Heart right ventricle (tissue), 16 donors: ENCODE measurements around the gene OR51G1. TPM values are rescaled to one million over a fixed set of nuclear protein-coding genes. Genes with fewer than 3 reads are reported as not detected.

Experiments used
- ATAC-seq, 8 donors: fragments of 200-7000 bp; cut with Tn5 transposase; one replicate each; pipeline ENCODE4 v1.9.1; 2020; ENCODE audit warnings: mild to moderate bottlenecking in 8 of 8, moderate library complexity in 8 of 8, moderate number of reproducible peaks in 1 of 8
- DNase-seq, 2 donors: peaks; one replicate each; pipeline ENCODE4 v3.0.0-alpha.2; 2020
- H3K27ac ChIP-seq, 10 donors: fragments of 200-600 bp; sonication (generic) in 2 of 10; one replicate each; pipeline versions ENCODE4 v1.5.0 to v1.8.0; 2020 to 2022; ENCODE audit warnings: mild to moderate bottlenecking in 3 of 10
- H3K27me3 ChIP-seq, 7 donors: fragments of 200-600 bp; one replicate each; pipeline ENCODE4 v1.8.0; 2021 to 2022; ENCODE audit warnings: mild to moderate bottlenecking in 2 of 7
- H3K36me3 ChIP-seq, 9 donors: fragments of 200-600 bp; sonication (generic) in 1 of 9; one replicate each; pipeline versions ENCODE4 v1.5.0 to v1.8.0; 2020 to 2022; ENCODE audit warnings: mild to moderate bottlenecking in 2 of 9
- H3K4me1 ChIP-seq, 9 donors: fragments of 200-600 bp; sonication (generic) in 1 of 9; one replicate each; pipeline versions ENCODE4 v1.5.0 to v1.8.0; 2020 to 2022; ENCODE audit warnings: mild to moderate bottlenecking in 4 of 9
- H3K4me3 ChIP-seq, 10 donors: fragments of 200-600 bp; sonication (generic) in 2 of 10; one replicate each; pipeline versions ENCODE4 v1.5.0 to v1.8.0; 2020 to 2022; ENCODE audit warnings: mild to moderate bottlenecking in 7 of 10, moderate library complexity in 2 of 10
- H3K9me3 ChIP-seq, 11 donors: fragments of 200-600 bp in 10 of 11; sonication (generic) in 2 of 11; one replicate each; pipeline versions ENCODE4 v1.5.0 to v1.8.0; 2013 to 2022; ENCODE audit warnings: mild to moderate bottlenecking in 2 of 11, control low read depth in 1 of 11, moderate library complexity in 1 of 11
- CTCF ChIP-seq, 9 donors: fragments of 200-600 bp; sonication (generic) in 2 of 9; IDR thresholded peaks; one replicate each; pipeline versions ENCODE4 v1.5.0 to v1.8.0; 2021 to 2022; ENCODE audit warnings: antibody characterized with exemption in 9 of 9, mild to moderate bottlenecking in 5 of 9, moderate library complexity in 1 of 9
- WGBS, 2 donors: extraction: QIAGEN DNeasy Blood & Tissue Kit; methylation state at CpG; one replicate each; pipeline ENCODE4 v1.1.7; 2013; ENCODE audit warnings: inconsistent platforms in 1 of 2; 5-methylcytosine and 5-hydroxymethylcytosine counted together
- intact Hi-C, 10 donors: fragments of 100-400 bp; cut with DNase I; formaldehyde crosslinking; loops; one replicate each; pipeline versions ENCODE4 v1.11.1 to v1.14.2; 2022
- polyA plus RNA-seq, 2 donors: library from polyadenylated mRNA; stranded (reverse); fragments of 200-250 nt; gene quantifications; one replicate each; pipeline ENCODE4 v1.2.3, GENCODE V29; 2013
- total RNA-seq, 10 donors: library from RNA; stranded (reverse); fragmentation: NEBNext Ultra II Directional in 3 of 10; extraction: Animal tissue kit (Norgen Biotek cat#: 25700) in 3 of 10; gene quantifications; one replicate each; pipeline versions ENCODE4 v1.2.1 to v1.2.4, GENCODE V29; 2021 to 2023
- donor health status: Arrhythmogenic right ventricular cardiomyopathy.
- donor health status: ischemic (EF 13 %, LVEDD 7.1; RV severe dilation, severe dysfunction).
- donor health status: healthy with polysubstance abuse.
- donor health status: DM: no; HTN: yes; CAD: no.
- donor health status: DM: no; HTN: no; CAD: no.
- donor health status: ischemic (EF 25% LVEDD 6.9; RV normal size, moderate dysfunction).
- donor health status: ischemic (EF 25% LVEDD 5.7; RV mildly dilated, moderate dysfunction).
- donor health status: healthy.
- donor health status: DM: yes; HTN: yes; CAD: no.
- donor health status: Ischemic cardiomyopathy.
- donor health status: ischemic (EF 35%, LVEDD 5.7; RV mildly dilated, moderate dysfunction).
- donor health status: nonischemic (EF 11% LVEDD 7.7; RV severe dilation, severe dysfunction).
- donor health status: DM: yes; HTN: yes; CAD: no.
- donor health status: PGD.
- donor health status: ischemic (EF 29% LVEDD 5.4; RV normal size, mild dysfunction).
- donor health status: nonischemic (EF 23%, LVEDD 6.1; RV moderate dilation, normal function).

Gene OR51G1
- total and polyA plus RNA-seq, 12 donors: not detected

- TF ChIP-seq CTCF (IDR thresholded peaks at IDR 0.05): no peak
Observed at GRCh38 chr11:4881188-4881587, 43.0 kb downstream of the OR51G1 start.

More at GRCh38 chr11:4881188-4881587, 43.0 kb downstream of the OR51G1 start:
- WGBS, 2 donors: 69 to 84% methylated on average over 4 of the region's 4 CpGs
- H3K4me1 ChIP-seq: no peaks in the 10 kb centered on the region
- no peak overlapping the region for H3K4me3 ChIP-seq
- no peaks in the 10 kb centered on the region for H3K9me3 ChIP-seq
- DNase-seq (no peak), ATAC-seq (no peak)
- intact Hi-C loops: no loop called here
- no peak overlapping the region for H3K27ac ChIP-seq
- no peaks in the 10 kb centered on the region for H3K36me3 ChIP-seq
- H3K27me3 ChIP-seq: no peaks in the 10 kb centered on the region

Other genes with a start within 250 kb of the OR51G1 start
- gene OR51E2, start 226.5 kb downstream of the OR51G1 start, total RNA-seq: under 1 TPM in 4 of 10 donors, not detected in 6; 0.12 to 0.25 (median 0.16) TPM
- under 1 TPM; 0.07 to 0.25 TPM for gene OR51E2, start 226.5 kb downstream of the OR51G1 start, polyA plus RNA-seq
- not detected for gene MMP26, start 219.6 kb downstream of the OR51G1 start, total RNA-seq
- not detected for gene MMP26, start 219.6 kb downstream of the OR51G1 start, polyA plus RNA-seq
- not detected for gene OR51F1, start 154.4 kb downstream of the OR51G1 start, total RNA-seq
- not detected for gene OR51F1, start 154.4 kb downstream of the OR51G1 start, polyA plus RNA-seq
- not detected for gene OR52R1, start 120.0 kb downstream of the OR51G1 start, total RNA-seq
- gene OR52R1, start 120.0 kb downstream of the OR51G1 start, polyA plus RNA-seq: not detected
- gene OR51F2, start 103.0 kb downstream of the OR51G1 start, total RNA-seq: not detected
- not detected for gene OR51F2, start 103.0 kb downstream of the OR51G1 start, polyA plus RNA-seq
- not detected for gene OR51S1, start 75.1 kb downstream of the OR51G1 start, total RNA-seq
- gene OR51S1, start 75.1 kb downstream of the OR51G1 start, polyA plus RNA-seq: not detected
- gene OR51T1, start 42.4 kb downstream of the OR51G1 start, total RNA-seq: not detected
- gene OR51T1, start 42.4 kb downstream of the OR51G1 start, polyA plus RNA-seq: not detected
- gene OR51A7, start 20.6 kb downstream of the OR51G1 start, total RNA-seq: not detected
- not detected for gene OR51A7, start 20.6 kb downstream of the OR51G1 start, polyA plus RNA-seq
- gene OR51G2, start 5.0 kb downstream of the OR51G1 start, total RNA-seq: not detected
- gene OR51G2, start 5.0 kb downstream of the OR51G1 start, polyA plus RNA-seq: not detected
- not detected for gene OR51A4, start 23.3 kb upstream of the OR51G1 start, total RNA-seq
- gene OR51A4, start 23.3 kb upstream of the OR51G1 start, polyA plus RNA-seq: not detected
- not detected for gene OR51A2, start 31.4 kb upstream of the OR51G1 start, total RNA-seq
- gene OR51A2, start 31.4 kb upstream of the OR51G1 start, polyA plus RNA-seq: not detected
- gene OR51L1, start 70.5 kb upstream of the OR51G1 start, total RNA-seq: not detected
- not detected for gene OR51L1, start 70.5 kb upstream of the OR51G1 start, polyA plus RNA-seq
- gene OR52J3, start 122.2 kb upstream of the OR51G1 start, total RNA-seq: not detected
- not detected for gene OR52J3, start 122.2 kb upstream of the OR51G1 start, polyA plus RNA-seq
- gene OR52E2, start 135.3 kb upstream of the OR51G1 start, total RNA-seq: not detected
- not detected for gene OR52E2, start 135.3 kb upstream of the OR51G1 start, polyA plus RNA-seq
- gene OR52E1, start 145.2 kb upstream of the OR51G1 start, total RNA-seq: not detected
- gene OR52E1, start 145.2 kb upstream of the OR51G1 start, polyA plus RNA-seq: not detected
- not detected for gene OR52A5, start 214.0 kb upstream of the OR51G1 start, total RNA-seq
- not detected for gene OR52A5, start 214.0 kb upstream of the OR51G1 start, polyA plus RNA-seq
- not detected for gene OR52A1, start 230.4 kb upstream of the OR51G1 start, total RNA-seq
- not detected for gene OR52A1, start 230.4 kb upstream of the OR51G1 start, polyA plus RNA-seq